Right kidney (tissue), 1 donor: Measurements from ENCODE around the gene PDSS2.
A peak's percentile ranks its signal among the peaks of the same experiment; 100 is the strongest.
"Not testable (repeated sequence)": the region's sequence is repeated elsewhere in the genome, so short reads cannot be mapped to it uniquely, and the experiment has no call there.

Source experiments
- DNase-seq: peaks from one replicate; pipeline ENCODE4 v3.0.0-alpha.2; 2016

The PDSS2 gene

DNA sequence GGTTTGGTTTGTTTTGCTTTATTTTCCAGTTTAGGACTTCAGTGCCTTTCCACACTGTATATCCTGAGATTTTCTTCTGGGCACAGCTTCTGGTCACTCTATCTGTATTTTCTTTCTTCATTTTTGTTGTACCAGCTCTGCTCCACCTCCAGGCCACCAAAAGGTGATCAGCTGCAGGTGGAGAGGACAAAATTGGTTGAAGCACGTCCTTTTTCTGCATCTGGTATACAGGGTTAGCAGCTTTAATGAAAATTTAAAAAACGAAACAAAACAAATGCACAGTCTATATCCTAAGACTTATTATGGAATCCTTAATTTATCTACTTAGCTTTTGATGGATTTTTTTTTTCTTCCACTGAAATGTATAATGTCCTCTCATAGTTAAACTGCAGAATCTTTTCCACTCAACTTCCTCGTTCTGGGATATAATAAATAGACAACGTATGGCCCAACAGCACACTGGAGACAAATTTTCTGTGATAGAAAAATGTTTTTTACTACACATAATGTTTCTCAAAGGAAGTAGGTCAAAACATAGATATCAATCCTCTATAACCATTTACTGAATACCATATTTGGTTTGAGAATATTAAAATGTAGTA, 19.8 kb upstream of the PDSS2 start:
- no peak for DNase-seq

DNA sequence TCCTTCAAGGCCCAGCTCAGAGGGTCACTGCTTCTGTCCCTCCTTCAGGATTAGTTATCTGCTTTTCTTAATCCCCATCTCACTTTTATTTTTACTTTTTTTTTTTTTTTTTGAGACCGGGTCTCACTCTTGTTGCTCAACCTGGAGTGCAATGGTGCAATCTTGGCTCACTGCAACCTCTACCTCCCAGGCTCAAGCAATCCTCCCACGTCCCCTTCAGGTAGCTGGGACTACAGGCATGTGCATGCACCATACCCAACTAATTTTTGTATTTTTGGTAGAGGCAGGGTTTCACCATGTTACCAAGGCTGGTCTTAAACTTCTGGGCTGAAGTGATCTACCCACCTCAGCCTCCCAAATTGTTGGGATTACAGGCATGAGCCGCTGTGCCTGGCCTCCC, 16.5 kb upstream of the PDSS2 start:
- not testable (repeated sequence) for DNase-seq

DNA sequence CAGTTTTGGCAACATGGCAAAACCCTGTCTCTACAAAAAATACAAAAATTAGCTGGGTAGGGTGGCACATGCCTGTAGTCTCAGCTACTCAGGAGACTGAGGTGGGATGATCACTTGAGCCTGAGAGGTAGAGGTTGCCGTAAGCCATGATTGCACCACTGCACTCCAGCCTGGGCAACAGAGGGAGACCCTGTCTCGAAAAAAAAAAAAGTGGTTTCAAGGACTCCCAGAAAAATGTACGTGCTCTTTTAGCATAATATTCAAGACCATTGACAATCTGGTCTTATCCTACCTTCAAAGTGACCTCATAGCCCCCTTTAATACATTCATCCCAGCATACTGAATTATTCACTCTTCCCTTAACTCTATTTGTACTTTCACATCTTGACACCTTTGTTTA, 16.0 kb upstream of the PDSS2 start:
- not testable (repeated sequence) for DNase-seq

DNA sequence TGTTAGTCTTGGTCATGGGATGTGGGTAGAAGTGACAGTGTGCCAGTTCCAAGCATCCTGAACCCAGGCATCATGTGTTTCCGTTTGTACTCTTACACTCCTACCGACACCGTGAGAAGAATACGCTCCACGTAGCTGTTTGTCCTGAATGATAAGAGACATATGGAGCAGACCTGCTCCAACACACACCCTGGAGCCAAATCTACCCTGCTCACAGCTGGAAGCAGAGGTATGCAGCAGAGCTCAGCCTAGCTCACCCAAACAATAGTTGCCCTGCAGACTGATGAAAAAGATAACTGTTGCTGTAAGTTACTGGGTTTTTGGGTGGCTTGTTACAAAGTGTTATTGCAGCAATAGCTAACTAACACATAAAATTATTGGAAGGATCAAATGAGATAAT, 14.3 kb upstream of the PDSS2 start:
- no peak for DNase-seq

DNA sequence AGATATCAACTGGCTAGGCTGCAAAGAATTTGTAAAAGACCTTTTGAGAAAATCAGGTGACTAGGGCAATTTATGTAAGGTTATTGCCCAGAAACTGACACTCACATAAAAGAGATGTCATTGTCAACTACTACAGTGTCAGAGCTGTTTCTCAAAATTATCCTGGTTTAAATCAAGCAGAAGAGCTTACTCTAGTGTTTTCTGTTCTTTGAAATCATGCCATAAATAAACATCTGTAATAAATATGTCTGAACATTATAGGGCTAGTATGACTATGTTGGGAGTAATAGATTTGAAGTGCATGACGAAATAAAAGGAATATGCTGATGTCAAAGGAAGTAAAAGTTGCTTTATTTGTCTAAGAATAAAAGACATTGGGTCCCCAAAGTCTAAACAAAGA, 11.0 kb upstream of the PDSS2 start:
- no peak for DNase-seq

DNA sequence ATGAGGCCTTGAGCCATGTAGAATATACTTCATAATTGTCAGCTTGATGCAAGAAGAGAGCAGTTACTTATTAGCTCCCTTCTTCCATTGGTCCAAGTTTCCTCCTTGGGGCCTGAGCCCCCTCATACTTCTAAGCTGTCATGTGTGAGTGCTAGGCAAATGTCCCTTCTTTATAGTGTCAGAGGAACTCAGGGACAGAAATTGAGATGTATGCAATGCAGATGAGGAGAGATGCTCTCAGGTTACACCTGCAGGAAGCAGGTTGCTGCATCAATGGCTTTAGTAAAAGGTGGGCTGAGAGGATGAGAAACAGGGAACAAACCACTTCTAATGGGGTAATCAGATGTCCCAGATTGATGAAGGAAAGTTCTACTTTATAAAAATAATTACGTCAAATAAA, 6.7 kb upstream of the PDSS2 start:
- no peak for DNase-seq

GRCh38 chr6:107460083-107460631, 793 bp upstream of the PDSS2 start:
- DNase-seq = no peak

DNA sequence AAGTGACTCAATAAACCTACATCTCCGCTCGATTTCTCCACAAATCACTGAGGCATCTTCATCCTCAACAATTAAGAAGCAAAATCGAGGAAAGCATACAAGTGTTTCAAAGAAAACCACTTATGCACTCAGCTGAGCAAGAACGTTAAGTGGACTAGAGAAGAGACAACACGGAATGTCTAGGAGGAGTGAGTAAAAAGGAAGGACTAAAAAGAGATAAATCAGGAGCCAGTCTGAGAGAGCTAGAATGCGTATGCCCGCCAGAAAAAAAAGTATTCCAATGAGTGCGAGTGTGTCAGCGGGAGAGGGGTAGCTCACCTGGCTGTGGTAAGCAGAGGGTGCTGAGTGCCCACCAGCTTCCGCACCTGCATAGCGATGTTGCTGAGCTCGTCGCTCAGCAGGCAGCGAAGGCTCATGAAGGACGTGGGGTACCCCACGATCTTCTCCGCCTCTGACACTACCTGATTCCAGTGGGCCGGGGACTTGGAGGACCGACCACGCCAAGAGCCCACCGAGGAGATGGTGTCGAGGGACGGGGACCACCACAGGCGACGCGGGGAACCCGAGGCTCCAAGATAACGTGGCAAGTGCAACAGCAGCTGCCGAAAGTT, 587 bp downstream of the PDSS2 start:
- peak; percentile 83 for DNase-seq

DNA sequence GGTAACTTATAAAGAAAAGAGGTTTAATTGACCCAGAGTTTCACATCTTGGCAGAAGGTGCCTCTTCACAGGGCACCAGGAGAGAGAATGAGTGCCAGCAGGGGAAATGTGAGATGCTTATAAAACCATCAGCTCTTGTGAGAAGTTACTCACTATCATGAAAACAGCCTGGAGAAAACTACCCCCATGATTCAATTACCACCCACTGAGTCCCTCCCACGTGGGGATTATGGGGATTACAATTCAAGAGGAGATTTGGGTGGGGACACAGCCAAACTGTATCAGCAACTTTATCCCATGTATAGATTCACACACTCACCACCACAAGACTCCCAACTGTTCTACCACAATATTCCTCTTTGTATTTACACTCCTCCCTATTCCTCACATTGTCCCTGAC, 10.6 kb downstream of the PDSS2 start:
- DNase-seq = no peak

GRCh38 chr6:107447663-107448216, 11.6 kb downstream of the PDSS2 start:
- DNase-seq = no peak

DNA sequence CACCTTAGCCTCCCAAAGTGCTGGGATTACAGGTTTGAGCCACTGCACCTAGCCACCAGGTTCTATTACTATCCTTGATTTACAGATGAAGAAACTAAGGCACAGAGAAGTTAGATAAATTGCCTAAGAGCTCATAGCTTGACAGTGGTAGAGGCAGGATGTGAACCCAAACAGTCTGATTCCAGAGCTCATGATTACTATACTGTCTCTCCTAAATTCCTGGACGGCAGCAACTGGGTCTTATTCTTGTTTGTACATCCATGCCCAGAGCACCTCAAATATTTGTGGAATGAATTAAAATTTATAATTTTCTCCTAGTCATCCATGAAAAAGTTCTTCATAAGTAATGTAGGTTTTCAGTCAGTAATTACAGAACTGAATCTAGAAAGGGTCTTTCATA, 15.1 kb downstream of the PDSS2 start:
- DNase-seq = no peak

DNA sequence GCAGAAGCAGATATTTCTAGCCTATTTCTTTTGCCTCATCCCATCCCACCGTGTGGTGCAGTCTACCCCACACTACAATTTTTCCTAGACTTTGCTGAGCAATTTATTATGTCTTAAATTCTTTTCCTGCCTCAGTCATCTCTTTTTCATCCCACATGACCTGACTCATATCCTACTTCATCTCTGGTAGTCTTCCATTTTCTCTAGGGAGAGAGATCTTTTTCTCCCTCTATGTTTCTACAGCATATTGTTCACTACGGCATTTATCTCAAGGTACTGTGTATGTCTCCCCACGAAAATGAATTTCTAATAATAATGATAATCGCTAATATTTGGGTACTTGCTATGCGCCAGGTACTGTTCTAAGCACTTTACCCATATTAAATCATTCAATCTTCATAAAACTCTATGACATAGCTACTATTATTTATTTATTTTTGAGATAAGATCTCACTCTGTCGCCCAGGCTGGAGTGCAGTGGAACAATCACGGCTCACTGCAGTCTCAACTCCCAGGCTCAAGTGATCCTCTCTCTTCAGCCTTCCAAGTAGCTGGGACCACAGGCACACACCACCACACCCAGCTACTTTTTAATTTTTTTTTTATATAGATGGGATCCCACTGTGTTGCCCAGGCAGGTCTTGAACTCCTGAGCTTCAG, 15.6 kb downstream of the PDSS2 start:
- DNase-seq = no peak

- no peak for DNase-seq
These were observed 16.3 kb downstream of the PDSS2 start for GRCh38 chr6:107442938-107443607.

- no peak for DNase-seq
These were observed 17.7 kb downstream of the PDSS2 start for GRCh38 chr6:107441682-107442081.

- DNase-seq = no peak
These were observed 18.4 kb downstream of the PDSS2 start for GRCh38 chr6:107440936-107441335.

- DNase-seq = no peak
These were observed 20.0 kb downstream of the PDSS2 start for GRCh38 chr6:107439406-107439805.

DNA sequence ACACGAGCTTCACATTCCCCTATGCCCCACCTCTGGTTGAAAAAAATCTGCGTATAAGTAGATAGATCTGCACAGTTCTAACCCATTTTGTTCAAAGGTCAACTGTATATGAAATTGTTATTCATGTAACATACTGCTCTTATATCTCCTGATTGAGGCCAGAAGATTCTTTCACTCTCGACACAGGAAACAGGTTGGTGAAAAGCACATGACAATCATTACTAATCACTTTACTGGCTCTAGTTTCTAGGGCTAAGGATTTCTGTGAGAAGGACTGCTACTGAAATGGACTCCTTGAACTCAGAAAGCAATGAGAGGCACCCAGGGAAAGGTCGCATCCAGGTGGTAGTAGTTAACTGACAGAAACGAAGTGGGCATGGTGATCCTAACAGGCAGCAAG, 21.7 kb downstream of the PDSS2 start:
- DNase-seq = no peak

- no peak for DNase-seq
These were observed 22.5 kb downstream of the PDSS2 start for GRCh38 chr6:107436881-107437280.

- no peak for DNase-seq
These were observed 23.6 kb downstream of the PDSS2 start for GRCh38 chr6:107435798-107436197.

GRCh38 chr6:107434812-107435211, 24.6 kb downstream of the PDSS2 start:
- DNase-seq = no peak

DNA sequence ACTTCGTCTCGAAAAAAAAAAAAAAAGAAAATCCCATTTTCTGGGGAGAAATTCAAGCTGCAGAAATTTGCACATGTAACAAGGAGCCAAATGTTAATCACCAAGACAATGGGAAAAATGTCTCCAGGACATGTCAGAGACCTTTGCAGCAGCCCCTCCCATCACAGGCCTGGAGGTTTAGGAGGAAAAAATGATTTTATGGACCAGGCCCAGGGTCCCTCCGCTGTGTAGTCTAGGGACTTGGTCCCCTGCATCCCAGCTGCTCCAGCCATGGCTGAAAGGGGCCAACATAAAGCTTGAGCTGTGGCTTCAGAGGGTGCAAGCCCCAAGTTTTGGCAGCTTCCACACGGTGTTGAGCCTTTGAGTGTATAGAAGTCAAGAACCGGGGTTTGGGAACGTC, 33.4 kb downstream of the PDSS2 start:
- not testable (repeated sequence) for DNase-seq

- no peak for DNase-seq
These were observed 35.8 kb downstream of the PDSS2 start for GRCh38 chr6:107423474-107423990.
